Islet of Langerhans (tissue), 1 donor: ENCODE results near the gene LAX1.

ENCODE experiments used
- FAIRE-seq: peaks from one replicate; lab custom pipeline; 2011; peaks lifted over from hg19 to GRCh38; lab: Jason Lieb, UNC

Gene LAX1

DNA sequence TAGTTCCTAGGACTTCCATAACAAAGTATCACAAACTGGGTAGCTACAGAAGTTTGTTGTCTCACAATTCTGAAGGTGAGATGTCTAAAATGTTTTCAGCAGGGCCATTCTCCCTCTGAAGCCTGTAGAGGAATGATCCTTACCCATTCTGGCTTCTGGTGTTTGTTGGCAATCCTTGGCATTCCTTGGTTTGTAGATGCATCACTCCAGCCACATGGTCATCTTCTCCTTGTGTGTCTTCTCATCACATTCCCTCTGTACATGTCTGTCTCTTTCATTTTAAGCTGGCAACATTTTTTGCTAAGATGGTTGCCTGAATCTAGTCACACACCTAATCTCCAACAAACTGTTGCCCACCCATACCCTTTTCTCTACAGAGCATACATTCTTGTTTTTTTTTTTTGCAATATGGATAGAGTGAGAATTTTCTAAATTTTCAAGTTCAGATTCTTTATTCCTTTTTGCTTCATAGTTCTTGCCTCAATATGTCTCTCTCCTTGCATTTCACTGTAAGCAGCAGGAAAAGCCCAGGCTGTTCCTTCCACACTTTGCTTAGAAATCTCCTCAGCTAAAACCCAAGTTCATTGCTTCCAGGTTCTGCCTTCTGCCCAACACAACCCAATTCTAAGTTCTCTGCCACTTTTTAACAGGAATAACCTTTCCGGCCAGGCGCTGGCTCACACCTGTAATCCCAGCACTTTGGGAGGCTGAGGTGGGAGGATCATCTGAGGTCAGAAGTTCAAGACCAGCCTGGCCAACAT lies 48.8 kb downstream of the LAX1 start:
- FAIRE-seq: no peak

DNA sequence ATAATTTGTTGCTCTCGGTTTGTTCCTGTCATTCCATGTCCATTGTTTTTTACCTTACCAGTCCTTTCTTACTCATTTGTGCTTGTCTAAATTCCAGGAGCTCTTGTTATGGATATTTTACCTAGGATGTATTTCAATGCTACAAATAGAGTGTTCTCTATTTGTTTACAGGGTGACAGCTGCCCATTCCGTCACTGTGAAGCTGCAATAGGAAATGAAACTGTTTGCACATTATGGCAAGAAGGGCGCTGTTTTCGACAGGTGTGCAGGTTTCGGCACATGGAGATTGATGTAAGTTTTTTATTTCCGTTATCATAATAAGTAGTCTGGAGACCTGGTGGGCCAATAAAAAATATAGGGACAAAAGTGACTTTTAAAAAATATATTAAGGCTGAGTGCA lies 53.4 kb downstream of the LAX1 start:
- FAIRE-seq: no peak

DNA sequence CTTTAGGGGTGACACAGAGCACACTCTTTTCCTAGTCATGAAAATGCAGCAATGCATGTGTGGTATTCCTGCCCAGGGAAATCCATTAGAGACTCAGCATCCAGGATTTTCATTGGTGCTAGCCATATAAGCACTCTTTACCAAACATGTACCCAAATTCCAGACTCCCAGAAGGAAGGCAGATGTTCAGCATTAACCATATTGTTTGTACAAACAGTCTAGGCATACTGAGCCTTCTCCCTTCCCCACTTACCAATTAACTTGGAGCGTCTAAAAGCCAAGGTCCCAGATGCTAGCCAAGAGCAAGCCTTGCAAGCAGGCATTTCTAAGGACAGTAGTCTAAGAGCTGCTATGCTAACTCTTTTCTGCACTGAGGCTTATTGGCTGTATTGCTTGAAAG lies 58.3 kb downstream of the LAX1 start:
- no peak for FAIRE-seq
